Vagina (tissue), 2 donors: ENCODE measurements around the gene PRKAG2.

Source experiments
- CTCF ChIP-seq, 3 experiments: fragments of 450-650 bp in 2 of 3; fragments of 200-600 bp in 1 of 3; sonication (generic) in 1 of 3; IDR thresholded peaks; one replicate each; pipeline ENCODE4 v1.5.1; 2017 to 2019; ENCODE audit warnings: antibody characterized with exemption in 3 of 3, mild to moderate bottlenecking in 2 of 3, moderate library complexity in 2 of 3
- POLR2A ChIP-seq, 2 donors: fragments of 450-650 bp; IDR thresholded peaks; one replicate each; pipeline ENCODE4 v1.6.1; 2017; ENCODE audit warnings: antibody characterized with exemption in 2 of 2, mild to moderate bottlenecking in 2 of 2, moderate library complexity in 2 of 2

GRCh38 chr7:151524845-151525244 is 352.1 kb downstream of the PRKAG2 start:
- no peak for TF ChIP-seq POLR2A (IDR thresholded peaks at IDR 0.05)
- TF ChIP-seq CTCF (IDR thresholded peaks at IDR 0.05): no peak
